ENCODE results near the gene SIX4. TPM values are rescaled to one million over a fixed set of nuclear protein-coding genes. Genes with fewer than 3 reads are reported as not detected.

SIX4 gene
- total RNA-seq, 1 experiment from 2014 or later = 17.3 TPM

DNA sequence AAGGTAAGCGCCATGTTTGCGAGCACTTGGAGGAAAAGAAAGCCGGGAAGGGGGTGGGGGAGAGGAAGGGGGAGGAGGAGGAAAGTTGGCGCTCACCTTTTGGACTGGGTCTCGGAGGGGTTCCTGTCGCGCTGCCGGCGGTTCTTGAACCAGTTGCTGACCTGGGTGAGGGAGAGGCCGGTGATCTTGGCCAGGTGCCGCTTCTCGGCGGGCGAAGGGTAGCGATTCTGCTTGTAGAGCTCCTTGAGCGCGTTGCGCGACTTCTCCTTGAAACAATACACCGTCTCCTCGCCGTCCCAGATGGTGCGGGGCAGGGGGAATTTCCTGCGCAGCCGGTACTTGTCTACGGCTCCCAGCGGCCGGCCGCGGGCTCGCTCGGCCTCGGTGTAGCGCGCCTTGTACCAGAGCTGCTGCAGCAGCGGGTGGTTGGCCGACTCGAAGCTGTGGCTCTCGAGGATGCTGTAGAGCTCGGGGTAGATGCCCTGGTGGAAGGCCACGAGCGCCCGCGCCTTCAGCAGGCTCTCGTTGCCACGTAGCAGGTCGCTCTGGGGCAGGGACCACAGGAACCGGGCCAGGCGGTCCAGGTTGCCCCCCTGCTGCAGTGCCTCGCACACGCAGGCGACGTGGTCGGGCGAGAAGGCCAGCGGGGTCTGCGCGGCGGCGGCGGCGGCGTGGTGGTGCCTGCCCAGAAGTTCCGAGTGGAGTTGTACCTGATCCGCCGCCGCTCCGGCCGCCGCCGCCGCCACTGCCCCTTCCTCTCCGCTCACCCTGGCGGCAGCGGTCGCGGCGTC is 840 bp downstream of the SIX4 start:
- ATAC-seq (peak; percentile 44), DNase-seq (ENCODE audit: low read depth, low spot score) (no peak)
- POLR2A ChIA-PET = no interaction called here
- Histone ChIP-seq H3K9me3 (ENCODE audit: control insufficient read depth, insufficient read depth, low read depth, low read length) (no peaks in the 10 kb centered on the region), H3K4me1 (ENCODE audit: control insufficient read depth, insufficient read depth, low read length) (peaks cover 11% of the 10 kb centered on the region), H3K4me3 (ENCODE audit: low read depth in 2 of 2, low read length in 2 of 2) (peak overlapping the region; percentile 79 to 80), H3K36me3 (ENCODE audit: control insufficient read depth, insufficient read depth, low read length) (peaks cover 15% of the 10 kb centered on the region), H3K27ac (ENCODE audit: low read length) (peak overlapping the region; percentile 89), H3K27me3 (ENCODE audit: control insufficient read depth, insufficient read depth, low read length) (no peaks in the 10 kb centered on the region)
- intact Hi-C loops (cut with micrococcal nuclease; ENCODE audit: unreplicated experiment) = loop anchor here (5.0 to 10.0 kb wide), 2 partner anchors 76 to 301 kb away; partner anchors contain the start of gene SIX1
- BruUV-seq (replicated peaks) = no TSS peak
- TF ChIP-seq, protein P1, sequence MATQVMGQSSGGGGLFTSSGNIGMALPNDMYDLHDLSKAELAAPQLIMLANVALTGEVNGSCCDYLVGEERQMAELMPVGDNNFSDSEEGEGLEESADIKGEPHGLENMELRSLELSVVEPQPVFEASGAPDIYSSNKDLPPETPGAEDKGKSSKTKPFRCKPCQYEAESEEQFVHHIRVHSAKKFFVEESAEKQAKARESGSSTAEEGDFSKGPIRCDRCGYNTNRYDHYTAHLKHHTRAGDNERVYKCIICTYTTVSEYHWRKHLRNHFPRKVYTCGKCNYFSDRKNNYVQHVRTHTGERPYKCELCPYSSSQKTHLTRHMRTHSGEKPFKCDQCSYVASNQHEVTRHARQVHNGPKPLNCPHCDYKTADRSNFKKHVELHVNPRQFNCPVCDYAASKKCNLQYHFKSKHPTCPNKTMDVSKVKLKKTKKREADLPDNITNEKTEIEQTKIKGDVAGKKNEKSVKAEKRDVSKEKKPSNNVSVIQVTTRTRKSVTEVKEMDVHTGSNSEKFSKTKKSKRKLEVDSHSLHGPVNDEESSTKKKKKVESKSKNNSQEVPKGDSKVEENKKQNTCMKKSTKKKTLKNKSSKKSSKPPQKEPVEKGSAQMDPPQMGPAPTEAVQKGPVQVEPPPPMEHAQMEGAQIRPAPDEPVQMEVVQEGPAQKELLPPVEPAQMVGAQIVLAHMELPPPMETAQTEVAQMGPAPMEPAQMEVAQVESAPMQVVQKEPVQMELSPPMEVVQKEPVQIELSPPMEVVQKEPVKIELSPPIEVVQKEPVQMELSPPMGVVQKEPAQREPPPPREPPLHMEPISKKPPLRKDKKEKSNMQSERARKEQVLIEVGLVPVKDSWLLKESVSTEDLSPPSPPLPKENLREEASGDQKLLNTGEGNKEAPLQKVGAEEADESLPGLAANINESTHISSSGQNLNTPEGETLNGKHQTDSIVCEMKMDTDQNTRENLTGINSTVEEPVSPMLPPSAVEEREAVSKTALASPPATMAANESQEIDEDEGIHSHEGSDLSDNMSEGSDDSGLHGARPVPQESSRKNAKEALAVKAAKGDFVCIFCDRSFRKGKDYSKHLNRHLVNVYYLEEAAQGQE (IDR thresholded peaks at IDR 0.05; ENCODE audit: insufficient read depth in 1 of 2, low read depth in 2 of 2, low read length in 1 of 2) = no peak
- TF ChIP-seq TCF7L2 (IDR thresholded peaks at IDR 0.05; ENCODE audit: low read depth, low read length) (no peak), SIN3A (IDR thresholded peaks at IDR 0.05; ENCODE audit: borderline replicate concordance, insufficient read depth, low read depth, low read length) (0 out of 2 replicates have a peak, but pooled peaks have one; percentile 36), POLR2AphosphoS5 (IDR thresholded peaks at IDR 0.05; ENCODE audit: low read depth, low read length) (no peak)
- TF ChIP-seq, protein P2, sequence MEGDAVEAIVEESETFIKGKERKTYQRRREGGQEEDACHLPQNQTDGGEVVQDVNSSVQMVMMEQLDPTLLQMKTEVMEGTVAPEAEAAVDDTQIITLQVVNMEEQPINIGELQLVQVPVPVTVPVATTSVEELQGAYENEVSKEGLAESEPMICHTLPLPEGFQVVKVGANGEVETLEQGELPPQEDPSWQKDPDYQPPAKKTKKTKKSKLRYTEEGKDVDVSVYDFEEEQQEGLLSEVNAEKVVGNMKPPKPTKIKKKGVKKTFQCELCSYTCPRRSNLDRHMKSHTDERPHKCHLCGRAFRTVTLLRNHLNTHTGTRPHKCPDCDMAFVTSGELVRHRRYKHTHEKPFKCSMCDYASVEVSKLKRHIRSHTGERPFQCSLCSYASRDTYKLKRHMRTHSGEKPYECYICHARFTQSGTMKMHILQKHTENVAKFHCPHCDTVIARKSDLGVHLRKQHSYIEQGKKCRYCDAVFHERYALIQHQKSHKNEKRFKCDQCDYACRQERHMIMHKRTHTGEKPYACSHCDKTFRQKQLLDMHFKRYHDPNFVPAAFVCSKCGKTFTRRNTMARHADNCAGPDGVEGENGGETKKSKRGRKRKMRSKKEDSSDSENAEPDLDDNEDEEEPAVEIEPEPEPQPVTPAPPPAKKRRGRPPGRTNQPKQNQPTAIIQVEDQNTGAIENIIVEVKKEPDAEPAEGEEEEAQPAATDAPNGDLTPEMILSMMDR (IDR thresholded peaks at IDR 0.05) = no peak
- CTCF ChIA-PET = no interaction called here
- in situ Hi-C loops (cut with HindIII; ENCODE audit: low pct_unique_long_range_greater_than_20kb, low sequenced_read_pairs) = no loop called here

DNA sequence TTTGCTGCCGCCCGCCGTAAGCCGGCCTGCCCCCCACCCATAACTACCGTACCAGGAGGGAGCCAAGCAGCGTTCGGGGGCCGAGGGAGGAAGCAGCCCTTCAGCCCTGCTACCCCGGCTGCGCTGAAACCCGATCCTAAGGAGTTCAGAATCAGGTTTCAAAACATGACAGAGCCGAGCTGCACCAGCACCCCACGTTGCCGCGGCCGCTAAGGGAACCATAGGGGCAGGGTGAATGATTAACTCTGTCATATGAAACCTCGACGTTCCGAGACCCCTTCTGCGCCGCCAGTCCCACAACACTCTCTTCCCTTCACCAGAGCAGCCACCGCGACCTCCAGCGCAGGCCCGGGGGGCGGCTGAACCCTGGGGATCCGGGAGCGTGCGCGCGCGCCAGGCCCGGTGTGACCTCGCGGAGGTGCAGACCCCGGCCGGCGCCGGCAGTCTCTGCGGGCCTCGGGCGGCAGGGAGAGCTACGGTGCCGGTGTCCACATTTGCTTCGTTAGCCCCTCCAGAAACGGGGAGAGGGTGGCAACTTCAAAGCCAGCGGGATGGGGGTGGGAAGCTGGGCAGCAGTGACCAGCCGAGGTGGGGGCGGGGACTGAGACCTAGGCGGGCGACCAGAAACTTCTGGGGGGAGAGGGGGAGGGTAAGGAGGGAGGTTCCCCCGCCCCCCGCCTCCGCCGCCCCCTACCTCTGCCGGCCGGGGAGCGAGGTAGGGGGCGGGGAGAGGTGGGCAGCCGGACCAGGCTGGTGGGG is 1.6 kb downstream of the SIX4 start:
- DNase-seq (ENCODE audit: low read depth, low spot score) = no peak
- Histone ChIP-seq H3K4me1 (ENCODE audit: control insufficient read depth, insufficient read depth, low read length) (peaks cover 11% of the 10 kb centered on the region), H3K36me3 (ENCODE audit: control insufficient read depth, insufficient read depth, low read length) (peaks cover 19% of the 10 kb centered on the region), H3K27me3 (ENCODE audit: control insufficient read depth, insufficient read depth, low read length) (no peaks in the 10 kb centered on the region), H3K27ac (ENCODE audit: low read length) (peak overlapping the region; percentile 71), H3K9me3 (ENCODE audit: control insufficient read depth, insufficient read depth, low read depth, low read length) (no peaks in the 10 kb centered on the region), H3K4me3 (ENCODE audit: low read depth in 2 of 2, low read length in 2 of 2) (peak overlapping the region; percentile 79 to 80)
- intact Hi-C loops (cut with micrococcal nuclease; ENCODE audit: unreplicated experiment) = loop anchor here (5.0 to 10.0 kb wide), 2 partner anchors 75 to 302 kb away; partner anchors contain the start of gene SIX1
- BruUV-seq (replicated peaks) = no TSS peak
- ATAC-seq = peak; percentile 31; the same call in 1 of the 2 replicates
- ChIA-PET CTCF (no interaction called here), POLR2A (no interaction called here)
- in situ Hi-C loops (cut with HindIII; ENCODE audit: low pct_unique_long_range_greater_than_20kb, low sequenced_read_pairs) = no loop called here
- peak; percentile 51; the same call in 1 of the 2 replicates for TF ChIP-seq TCF7L2 (IDR thresholded peaks at IDR 0.05; ENCODE audit: low read depth, low read length)
- TF ChIP-seq, protein P1 (IDR thresholded peaks at IDR 0.05; ENCODE audit: insufficient read depth in 1 of 2, low read depth in 2 of 2, low read length in 1 of 2) = no peak

Measured in Panc1 (cell line).